Mesenchymal stem cell (in vitro differentiated cells and primary cell): Measurements from ENCODE around the gene ZNF492.

ENCODE experiments used
- DNase-seq: peaks from one replicate; pipeline ENCODE4 v3.0.0-alpha.2; 2013
- H2AFZ ChIP-seq: one replicate; pipeline ENCODE4 v1.6.1; 2013; ENCODE audit warnings: low read depth, mild to moderate bottlenecking, control low read depth, inconsistent platforms, low read length, moderate library complexity
- H2AK5ac ChIP-seq: 2 replicates; pipeline ENCODE4 v1.6.1; 2013; ENCODE audit warnings: low read length, moderate library complexity, mild to moderate bottlenecking, inconsistent platforms; ENCODE audit not compliant: severe bottlenecking
- H2BK120ac ChIP-seq: one replicate; pipeline ENCODE4 v1.6.1; 2013; ENCODE audit warnings: low read depth, mild to moderate bottlenecking, inconsistent platforms, low read length, moderate library complexity
- H2BK12ac ChIP-seq, 2 experiments: one replicate each; pipeline ENCODE4 v1.6.1; 2013; ENCODE audit warnings: inconsistent platforms in 2 of 2, low read length in 2 of 2, mild to moderate bottlenecking in 2 of 2, moderate library complexity in 2 of 2, control low read depth in 1 of 2
- H2BK15ac ChIP-seq: one replicate; pipeline ENCODE4 v1.6.1; 2013; ENCODE audit warnings: mild to moderate bottlenecking, low read depth, inconsistent platforms; ENCODE audit not compliant: poor library complexity, severe bottlenecking
- H2BK5ac ChIP-seq: 2 replicates; pipeline ENCODE4 v1.6.1; 2013; ENCODE audit warnings: low read depth, mild to moderate bottlenecking, low read length, control low read depth, inconsistent platforms; ENCODE audit not compliant: poor library complexity, severe bottlenecking
- H3K14ac ChIP-seq, 2 experiments: one replicate each; pipeline ENCODE4 v1.6.1; 2013; ENCODE audit warnings: inconsistent platforms in 2 of 2, low read length in 2 of 2, control low read depth in 1 of 2, mild to moderate bottlenecking in 1 of 2, moderate library complexity in 1 of 2
- H3K18ac ChIP-seq, 2 experiments: one replicate each; pipeline ENCODE4 v1.6.1; 2013; ENCODE audit warnings: inconsistent platforms in 2 of 2, low read length in 2 of 2, control low read depth in 1 of 2, low read depth in 1 of 2, mild to moderate bottlenecking in 1 of 2
- H3K23ac ChIP-seq, 2 experiments: one replicate each; pipeline ENCODE4 v1.6.1; 2013; ENCODE audit warnings: inconsistent platforms in 2 of 2, low read length in 2 of 2, mild to moderate bottlenecking in 2 of 2, moderate library complexity in 2 of 2, control low read depth in 1 of 2
- H3K27ac ChIP-seq: 2 replicates; pipeline ENCODE4 v1.5.1; 2013; ENCODE audit warnings: mild to moderate bottlenecking, moderate library complexity, low read length, control low read depth, inconsistent platforms; ENCODE audit not compliant: poor library complexity, severe bottlenecking
- H3K27me3 ChIP-seq, 2 experiments: 2 replicates each; pipeline versions ENCODE4 v1.6.1 to v1.7.0; 2013; ENCODE audit warnings: low read length in 2 of 2, mild to moderate bottlenecking in 2 of 2, moderate library complexity in 2 of 2, control low read depth in 1 of 2, inconsistent platforms in 1 of 2; ENCODE audit not compliant: control insufficient read depth in 1 of 2, insufficient read depth in 1 of 2
- H3K36me3 ChIP-seq, 2 experiments: 2 replicates each; pipeline versions ENCODE4 v1.6.1 to v1.7.0; 2013; ENCODE audit warnings: low read length in 2 of 2, control low read depth in 1 of 2, inconsistent platforms in 1 of 2, low read depth in 1 of 2, mild to moderate bottlenecking in 1 of 2; ENCODE audit not compliant: insufficient read depth in 2 of 2, control insufficient read depth in 1 of 2
- H3K4ac ChIP-seq, 2 experiments: one replicate each; pipeline ENCODE4 v1.6.1; 2013; ENCODE audit warnings: inconsistent platforms in 2 of 2, low read length in 2 of 2, mild to moderate bottlenecking in 2 of 2, moderate library complexity in 2 of 2, control low read depth in 1 of 2, low read depth in 1 of 2
- H3K4me1 ChIP-seq: 2 replicates; pipeline ENCODE4 v1.6.1; 2013; ENCODE audit warnings: low read depth, low read length, control low read depth; ENCODE audit not compliant: control insufficient read depth, insufficient read depth
- H3K4me2 ChIP-seq: 2 replicates; pipeline ENCODE4 v1.6.1; 2013; ENCODE audit warnings: low read length, mild to moderate bottlenecking, inconsistent platforms; ENCODE audit not compliant: poor library complexity, severe bottlenecking
- H3K4me3 ChIP-seq, 2 experiments: 2 replicates each; pipeline versions ENCODE4 v1.5.1 to v1.7.0; 2013; ENCODE audit warnings: low read length in 2 of 2, mild to moderate bottlenecking in 2 of 2, control low read depth in 1 of 2, low read depth in 1 of 2; ENCODE audit not compliant: insufficient read depth in 1 of 2
- H3K79me1 ChIP-seq: replicated peaks from 2 replicates; pipeline ENCODE4 v1.6.1; 2013; ENCODE audit warnings: mild to moderate bottlenecking, control low read depth, low read length, inconsistent platforms; ENCODE audit not compliant: poor library complexity, severe bottlenecking
- H3K9ac ChIP-seq: 2 replicates; pipeline ENCODE4 v1.7.0; 2013; ENCODE audit warnings: mild to moderate bottlenecking, low read length, moderate library complexity
- H3K9me3 ChIP-seq: 2 replicates; pipeline ENCODE4 v1.7.0; 2013; ENCODE audit warnings: mild to moderate bottlenecking, low read length; ENCODE audit not compliant: control insufficient read depth
- H4K8ac ChIP-seq: one replicate; pipeline ENCODE4 v1.6.1; 2013; ENCODE audit warnings: inconsistent platforms, mild to moderate bottlenecking, low read length, moderate library complexity
- H4K91ac ChIP-seq: one replicate; pipeline ENCODE4 v1.6.1; 2013; ENCODE audit warnings: mild to moderate bottlenecking, low read length, inconsistent platforms
- WGBS: methylation state at CpG from one replicate; pipeline ENCODE4 v1.1.7; 2013; ENCODE audit warnings: mixed read lengths; 5-methylcytosine and 5-hydroxymethylcytosine counted together

The ZNF492 gene

DNA sequence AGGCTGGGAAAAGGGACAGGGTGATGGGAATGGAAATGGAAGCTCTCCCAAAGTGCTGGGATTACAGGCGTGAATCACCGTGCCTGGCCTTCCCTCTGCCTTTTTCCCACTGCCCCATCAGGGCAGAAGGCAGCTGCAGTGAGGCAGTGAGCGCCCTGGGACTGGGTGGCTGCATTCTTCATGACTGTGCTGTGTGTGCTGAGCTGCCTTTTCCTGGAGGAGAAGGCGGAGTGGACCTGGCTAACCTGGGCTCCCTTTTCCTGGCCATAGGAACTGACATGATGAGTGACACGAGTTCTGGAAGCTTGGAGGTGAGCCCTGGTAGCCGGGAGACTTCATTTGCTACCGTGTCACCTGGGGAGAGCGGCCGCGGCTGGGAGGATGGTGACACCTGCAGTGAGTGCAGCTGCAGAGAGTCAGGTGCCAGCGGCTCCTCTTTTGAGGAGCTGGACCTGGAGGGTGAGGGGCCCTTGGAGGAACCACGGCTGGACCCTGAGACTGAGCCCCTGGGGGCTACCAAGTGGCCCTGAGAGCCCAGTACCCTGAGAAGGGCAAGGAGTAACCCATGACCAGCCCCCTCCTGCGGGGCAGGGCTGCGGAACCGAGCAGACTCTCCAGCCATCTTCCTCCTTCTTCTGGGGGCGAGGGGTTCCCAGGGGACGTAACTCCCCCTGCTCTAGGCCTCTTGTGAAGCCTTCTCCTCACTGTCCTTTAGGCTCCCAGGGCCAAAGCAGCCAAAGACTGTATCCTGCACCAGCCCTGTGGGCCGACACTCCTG lies 26.3 kb upstream of the ZNF492 start:
- no peak overlapping the region for H2BK5ac ChIP-seq
- peaks cover 14% of the 10 kb centered on the region for H3K9me3 ChIP-seq
- H3K4me1 ChIP-seq, result no peaks in the 10 kb centered on the region
- H3K79me1 ChIP-seq, result no peaks in the 10 kb centered on the region
- no peak overlapping the region for H3K4me2 ChIP-seq
- no peak overlapping the region for H2AK5ac ChIP-seq
- H3K27me3 ChIP-seq, result no peaks in the 10 kb centered on the region
- no peak overlapping the region for H2BK120ac ChIP-seq
- DNase-seq, result no peak
- H2BK15ac ChIP-seq, result no peak overlapping the region
- peaks cover 0 to 2% of the 10 kb centered on the region in 2 experiments for H3K36me3 ChIP-seq
- no peak overlapping the region for H3K23ac ChIP-seq
- no peak overlapping the region for H2AFZ ChIP-seq
- no peak overlapping the region for H4K8ac ChIP-seq
- H3K27ac ChIP-seq, result no peak overlapping the region
- WGBS, result 62% methylated on average over 18 of the region's 18 CpGs
- no peak overlapping the region for H2BK12ac ChIP-seq
- no peak overlapping the region for H3K9ac ChIP-seq
- H3K4me3 ChIP-seq, result no peak overlapping the region
- no peak overlapping the region for H3K4ac ChIP-seq
- H4K91ac ChIP-seq, result peak overlapping the region; percentile 5
- no peak overlapping the region for H3K14ac ChIP-seq
- H3K18ac ChIP-seq, result no peak overlapping the region

GRCh38 chr19:22608441-22608840 lies 25.7 kb upstream of the ZNF492 start:
- Histone ChIP-seq H2BK15ac (no peak overlapping the region), H2AK5ac (no peak overlapping the region), H3K4me1 (no peaks in the 10 kb centered on the region), H2BK5ac (no peak overlapping the region), H3K27ac (no peak overlapping the region), H3K79me1 (no peaks in the 10 kb centered on the region), H4K8ac (no peak overlapping the region), H2BK12ac (no peak overlapping the region), H4K91ac (no peak overlapping the region), H3K4ac (no peak overlapping the region), H2AFZ (no peak overlapping the region), H3K9ac (no peak overlapping the region), H3K4me2 (no peak overlapping the region), H3K27me3 (no peaks in the 10 kb centered on the region), H3K9me3 (peaks cover 16% of the 10 kb centered on the region), H3K36me3 (peaks cover 0 to 2% of the 10 kb centered on the region in 2 experiments), H2BK120ac (no peak overlapping the region), H3K14ac (no peak overlapping the region), H3K18ac (no peak overlapping the region), H3K23ac (no peak overlapping the region), H3K4me3 (no peak overlapping the region)
- WGBS, result 67% methylated on average over 7 of the region's 7 CpGs
- no peak for DNase-seq

DNA sequence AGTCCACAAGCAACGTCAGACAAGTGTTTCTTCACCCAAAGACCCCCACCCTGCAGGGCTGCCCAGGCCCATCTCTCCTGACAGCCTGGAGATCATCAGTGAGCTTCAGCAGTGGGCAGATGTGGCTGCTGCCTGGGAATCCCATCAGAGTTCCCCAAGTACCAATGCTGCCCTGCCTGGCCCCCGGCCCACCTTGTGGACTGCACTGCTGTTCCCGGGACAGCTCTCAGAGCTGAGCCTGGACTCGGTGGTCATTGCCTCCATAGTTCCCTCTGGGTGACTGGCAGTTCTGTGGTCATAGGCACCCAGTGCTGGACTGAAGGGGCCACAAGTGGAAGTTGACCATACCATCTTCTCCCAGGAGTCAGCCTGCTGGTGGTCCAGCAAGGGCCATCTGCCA lies 24.5 kb upstream of the ZNF492 start:
- H3K4me1 ChIP-seq, result no peaks in the 10 kb centered on the region
- H3K27me3 ChIP-seq, result no peaks in the 10 kb centered on the region
- H2BK12ac ChIP-seq, result no peak overlapping the region
- H2BK5ac ChIP-seq, result no peak overlapping the region
- no peak overlapping the region for H2BK120ac ChIP-seq
- DNase-seq, result no peak
- H3K79me1 ChIP-seq, result no peaks in the 10 kb centered on the region
- H3K9ac ChIP-seq, result no peak overlapping the region
- no peak overlapping the region for H4K91ac ChIP-seq
- no peak overlapping the region for H3K23ac ChIP-seq
- no peak overlapping the region for H3K27ac ChIP-seq
- peaks cover 0 to 2% of the 10 kb centered on the region in 2 experiments for H3K36me3 ChIP-seq
- no peak overlapping the region for H3K14ac ChIP-seq
- no peak overlapping the region for H2AK5ac ChIP-seq
- no peak overlapping the region for H3K4me3 ChIP-seq
- no peak overlapping the region for H2AFZ ChIP-seq
- WGBS, result 57% methylated on average over 4 of the region's 4 CpGs
- no peak overlapping the region for H3K18ac ChIP-seq
- H2BK15ac ChIP-seq, result no peak overlapping the region
- H3K9me3 ChIP-seq, result peaks cover 18% of the 10 kb centered on the region
- no peak overlapping the region for H3K4ac ChIP-seq
- no peak overlapping the region for H4K8ac ChIP-seq
- H3K4me2 ChIP-seq, result no peak overlapping the region

- Histone ChIP-seq H2BK120ac (no peak overlapping the region), H2BK12ac (no peak overlapping the region), H3K9me3 (peaks cover 20% of the 10 kb centered on the region), H3K27ac (no peak overlapping the region), H3K4me2 (no peak overlapping the region), H3K23ac (no peak overlapping the region), H4K91ac (no peak overlapping the region), H3K36me3 (peaks cover 0 to 2% of the 10 kb centered on the region in 2 experiments), H3K9ac (no peak overlapping the region), H3K4me3 (peak overlapping the region in 1 of 2 experiments; percentile 16), H2AK5ac (no peak overlapping the region), H2BK15ac (no peak overlapping the region), H3K4me1 (no peaks in the 10 kb centered on the region), H2BK5ac (no peak overlapping the region), H3K18ac (no peak overlapping the region), H3K27me3 (no peaks in the 10 kb centered on the region), H3K79me1 (no peaks in the 10 kb centered on the region), H2AFZ (no peak overlapping the region), H4K8ac (no peak overlapping the region), H3K4ac (no peak overlapping the region), H3K14ac (no peak overlapping the region)
- no peak for DNase-seq
- WGBS, result 60% methylated on average over 2 of the region's 2 CpGs
Measured at GRCh38 chr19:22610121-22610520, 24.0 kb upstream of the ZNF492 start.
